GM18858 (cell line): ENCODE data around the gene PPFIBP1.
"Not testable (repeated sequence)": the region's sequence is repeated elsewhere in the genome, so short reads cannot be mapped to it uniquely, and the experiment has no call there.

Experiments used
- ATAC-seq: cut with Tn5 transposase; IDR thresholded peaks from one replicate; pipeline ENCODE4 v1.9.1; 2021; ENCODE audit not compliant: unreplicated experiment

Gene PPFIBP1

GRCh38 chr12:27703720-27704452, 179.9 kb downstream of the PPFIBP1 start:
- ATAC-seq = peak; percentile 89

GRCh38 chr12:27705263-27705662, 181.3 kb downstream of the PPFIBP1 start:
- no peak for ATAC-seq

GRCh38 chr12:27707216-27707615, 183.2 kb downstream of the PPFIBP1 start:
- no peak for ATAC-seq

- no peak for ATAC-seq
Observed at GRCh38 chr12:27709212-27709931, 185.4 kb downstream of the PPFIBP1 start.

DNA sequence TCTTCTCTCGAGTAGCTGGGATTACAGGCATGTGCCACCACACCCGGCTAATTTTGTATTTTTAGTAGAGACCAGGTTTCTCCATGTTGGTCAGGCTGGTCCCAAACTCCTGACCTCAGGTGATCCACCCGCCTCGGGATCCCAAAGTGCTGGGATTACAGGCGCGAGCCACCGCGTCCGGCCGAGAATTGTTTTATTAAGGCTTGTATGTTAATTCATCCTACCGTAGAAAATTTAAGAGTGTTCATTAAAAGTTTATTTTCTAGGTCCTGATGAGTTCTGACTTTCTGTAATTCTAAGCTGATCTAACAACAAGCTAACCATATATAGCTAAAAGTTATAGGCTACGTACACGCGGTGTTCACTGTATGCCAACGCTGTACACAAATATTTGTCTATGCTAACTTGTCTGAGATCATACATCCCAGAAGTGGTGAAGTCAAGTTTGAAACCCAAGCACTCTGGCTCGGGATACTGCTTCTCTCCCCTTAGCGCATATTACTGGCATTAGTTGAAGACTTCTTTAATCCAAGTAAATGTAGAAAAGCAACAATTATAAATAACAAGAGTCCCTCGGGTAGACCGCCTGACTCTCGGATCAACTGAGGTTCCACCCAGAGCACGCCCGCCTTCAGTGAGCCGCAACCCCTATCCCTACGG, 186.1 kb downstream of the PPFIBP1 start:
- peak; percentile 24 for ATAC-seq

DNA sequence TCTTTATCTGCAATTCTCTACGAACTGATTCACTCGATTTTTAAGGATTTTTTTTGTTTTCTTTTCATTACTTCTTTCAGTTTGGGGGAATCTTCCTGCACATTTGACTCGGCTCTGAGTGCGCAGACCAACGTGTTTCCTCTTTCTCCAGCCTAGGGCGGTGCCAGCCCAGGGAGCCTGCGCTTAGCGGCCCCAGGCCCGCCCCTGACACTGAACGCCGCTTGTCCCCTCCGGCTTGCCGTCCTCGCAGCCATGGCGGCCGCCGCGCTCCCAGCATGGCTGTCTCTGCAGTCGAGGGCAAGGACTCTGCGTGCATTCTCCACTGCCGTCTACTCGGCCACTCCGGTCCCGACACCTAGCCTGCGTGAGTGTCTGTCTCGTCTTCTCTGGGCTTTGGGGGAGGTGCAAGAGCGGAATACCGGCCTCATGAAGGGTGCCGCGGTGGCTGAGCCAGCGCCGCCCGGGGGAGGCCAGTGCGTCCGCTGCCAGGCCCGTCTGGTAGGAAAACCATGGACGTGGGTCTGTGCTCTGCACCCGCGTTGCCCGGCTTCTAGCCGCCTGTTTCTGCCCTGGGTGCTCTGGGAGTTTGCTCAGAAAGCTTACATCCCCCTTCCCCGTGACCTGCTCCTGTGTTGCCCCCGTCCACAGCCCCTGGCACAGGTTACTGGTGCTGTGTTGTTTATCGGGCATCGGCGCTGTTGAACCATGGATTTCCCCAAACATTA, 186.7 kb downstream of the PPFIBP1 start, which contains the start of gene MRPS35:
Gene MRPS35, plus strand, starts transcription at position 241 of the 725 bp plus-strand sequence. Its CDS starts 12 bp downstream, at position 253.
- ATAC-seq = peak; percentile 94

GRCh38 chr12:27711317-27711682, 187.3 kb downstream of the PPFIBP1 start:
- no peak for ATAC-seq

DNA sequence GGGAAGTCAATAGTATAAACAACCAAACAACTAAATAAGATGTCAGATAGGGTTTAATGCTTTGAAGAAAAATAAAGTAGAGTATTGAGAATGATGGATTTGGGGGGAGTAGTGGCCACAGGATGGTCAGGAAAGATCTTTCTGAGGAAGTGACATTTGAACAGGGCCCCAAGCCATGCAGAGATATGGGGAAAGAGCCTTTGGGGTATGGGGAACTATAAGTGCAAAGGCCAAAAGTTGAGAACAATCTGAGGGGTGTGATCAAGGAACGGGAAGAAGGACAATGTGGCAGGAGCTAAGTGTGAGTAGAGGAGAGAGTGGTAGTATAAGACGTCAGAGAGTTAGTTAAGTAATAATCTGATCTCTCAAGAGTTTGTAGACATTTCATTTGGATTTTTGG, 188.0 kb downstream of the PPFIBP1 start:
- ATAC-seq = no peak

DNA sequence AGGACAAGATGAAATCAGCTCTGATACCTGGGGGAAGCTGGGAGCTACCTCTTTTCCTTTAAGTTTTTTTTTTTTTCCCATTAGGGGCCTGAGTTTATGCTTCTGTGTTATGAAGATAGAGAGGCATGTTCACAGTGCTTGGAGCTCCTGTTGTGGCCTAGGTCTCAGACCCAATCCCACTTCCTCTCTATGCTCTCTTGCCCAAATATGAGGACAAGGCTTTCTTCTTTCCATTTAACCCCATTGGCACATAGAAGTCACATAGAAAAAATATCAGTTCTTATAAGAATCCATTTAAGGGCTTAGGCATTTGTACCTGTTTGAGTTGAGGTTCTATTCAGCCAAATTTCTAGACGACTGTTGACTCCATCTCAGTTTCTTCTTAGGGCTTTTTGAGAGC, 199.2 kb downstream of the PPFIBP1 start:
- no peak for ATAC-seq

DNA sequence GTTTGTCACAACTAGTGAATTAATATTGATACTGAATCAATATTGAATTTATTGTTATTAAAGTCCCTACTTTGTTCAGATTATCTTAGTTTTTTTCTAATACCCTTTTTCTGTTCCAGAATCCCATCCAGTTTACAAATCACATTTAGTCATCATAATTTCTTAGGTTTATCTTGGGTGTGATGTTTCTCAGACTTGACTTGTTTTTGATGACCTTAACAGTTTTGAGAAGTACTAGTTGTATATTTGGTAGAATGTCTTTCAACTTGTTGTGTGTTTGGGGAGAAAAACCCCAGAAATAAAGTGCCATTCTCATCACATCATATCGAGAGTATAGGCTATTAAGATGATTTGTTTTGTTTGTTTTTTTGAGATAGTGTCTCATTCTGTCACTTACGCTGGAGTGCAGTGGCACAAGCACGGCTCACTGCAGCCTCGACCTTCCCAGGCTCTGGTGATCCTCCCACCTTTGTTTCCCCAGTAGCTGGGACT, 206.1 kb downstream of the PPFIBP1 start:
- no peak for ATAC-seq

GRCh38 chr12:27732281-27732680, 208.3 kb downstream of the PPFIBP1 start:
- ATAC-seq = no peak

DNA sequence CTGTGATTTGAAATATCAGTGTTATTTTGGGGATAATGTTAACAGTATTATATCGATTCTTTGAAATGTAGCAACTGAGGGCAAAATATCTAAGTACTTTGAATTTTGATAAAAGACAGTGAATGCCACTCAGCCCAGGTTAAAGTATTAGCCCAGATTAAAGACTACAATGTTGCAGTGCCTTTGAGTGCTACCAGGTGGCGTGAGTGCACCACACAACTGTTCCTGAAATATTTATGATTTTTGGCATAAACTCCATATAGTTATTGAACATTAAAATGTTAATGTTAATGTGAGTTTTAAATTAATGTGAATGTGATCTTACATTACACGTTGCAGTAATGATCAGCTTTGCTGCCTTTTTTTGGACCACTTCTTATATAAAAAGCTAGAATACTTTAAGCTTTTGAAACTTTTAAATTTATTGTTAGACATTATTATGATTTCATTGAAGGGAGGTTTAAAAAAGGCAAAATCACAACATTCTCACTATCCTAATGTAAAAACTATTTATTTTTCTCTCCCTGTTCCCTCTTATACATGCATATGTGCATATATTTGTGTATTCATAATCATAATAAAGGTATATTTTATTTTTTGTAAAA, 209.1 kb downstream of the PPFIBP1 start:
- no peak for ATAC-seq

DNA sequence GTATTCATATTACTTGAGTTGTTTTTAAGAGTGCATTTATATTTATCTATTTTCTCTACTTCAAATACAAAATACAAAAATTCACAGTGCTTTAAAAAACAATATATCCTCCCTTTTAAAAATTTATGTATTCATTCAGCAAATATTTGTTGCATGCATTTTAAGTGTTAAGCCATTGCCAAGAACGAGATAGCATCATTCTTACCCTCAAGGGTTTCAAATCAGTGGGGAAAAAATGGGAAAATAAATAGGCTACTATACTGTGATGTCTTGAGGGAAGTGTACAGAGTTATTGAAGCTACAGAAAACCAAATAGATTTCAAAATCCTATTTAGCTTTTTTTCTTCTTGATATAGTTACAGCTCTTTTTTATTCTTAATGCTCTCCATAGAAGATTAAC, 209.8 kb downstream of the PPFIBP1 start:
- no peak for ATAC-seq

DNA sequence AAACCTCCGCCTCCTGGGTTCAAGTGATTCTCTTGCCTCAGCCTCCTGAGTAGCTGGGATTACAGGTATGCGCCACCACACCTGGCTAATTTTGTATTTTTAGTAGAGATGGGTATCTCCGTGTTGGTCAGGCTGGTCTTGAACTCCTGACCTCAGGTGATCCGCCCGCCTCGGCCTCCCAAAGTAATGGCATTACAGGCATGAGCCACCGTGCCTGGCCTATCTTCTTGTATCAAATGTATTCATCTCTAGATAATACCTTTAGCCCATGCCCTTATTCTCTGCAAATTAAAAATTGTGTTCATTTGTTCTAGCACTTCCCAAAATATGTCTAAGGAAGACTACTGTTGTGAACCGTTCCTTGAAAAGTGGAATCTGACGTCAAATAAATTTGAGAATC, 210.3 kb downstream of the PPFIBP1 start:
- ATAC-seq = not testable (repeated sequence)

GRCh38 chr12:27743601-27744000, 219.6 kb downstream of the PPFIBP1 start:
- ATAC-seq = no peak
